Esophagus (tissue), 2 donors: Measurements from ENCODE around the gene LATS1. TPM values are rescaled to one million over a fixed set of nuclear protein-coding genes. Genes with fewer than 3 reads are reported as not detected.

Experiments
- H3K27ac ChIP-seq, 2 donors: one replicate each; pipeline ENCODE4 v1.5.1; 2013; ENCODE audit warnings: low read depth in 2 of 2, mild to moderate bottlenecking in 2 of 2, inconsistent platforms in 1 of 2, low read length in 1 of 2, moderate library complexity in 1 of 2
- H3K27me3 ChIP-seq, 2 donors: one replicate each; pipeline ENCODE4 v1.6.1; 2013; ENCODE audit warnings: low read length in 2 of 2, control low read depth in 1 of 2, mild to moderate bottlenecking in 1 of 2; ENCODE audit not compliant: insufficient read depth in 2 of 2, control insufficient read depth in 1 of 2
- H3K36me3 ChIP-seq, 2 donors: one replicate each; pipeline ENCODE4 v1.6.1; 2013; ENCODE audit warnings: low read length in 1 of 2; ENCODE audit not compliant: control insufficient read depth in 2 of 2, insufficient read depth in 2 of 2
- H3K4me1 ChIP-seq, 2 donors: one replicate each; pipeline ENCODE4 v1.6.1; 2013; ENCODE audit warnings: low read length in 1 of 2; ENCODE audit not compliant: control insufficient read depth in 2 of 2, insufficient read depth in 2 of 2
- H3K4me3 ChIP-seq, 2 donors: one replicate each; pipeline ENCODE4 v1.5.1; 2013; ENCODE audit warnings: low read length in 2 of 2, mild to moderate bottlenecking in 2 of 2, low read depth in 1 of 2, moderate library complexity in 1 of 2
- H3K9me3 ChIP-seq, 2 donors: one replicate each; pipeline ENCODE4 v1.6.1; 2013; ENCODE audit warnings: mild to moderate bottlenecking in 2 of 2, low read depth in 1 of 2, low read length in 1 of 2, moderate library complexity in 1 of 2; ENCODE audit not compliant: control insufficient read depth in 2 of 2, insufficient read depth in 1 of 2
- WGBS, 2 donors: extraction: QIAGEN DNeasy Blood & Tissue Kit; methylation state at CpG; one replicate each; pipeline ENCODE4 v1.1.7; 2013; 5-methylcytosine and 5-hydroxymethylcytosine counted together
- polyA plus RNA-seq, 2 donors: library from polyadenylated mRNA; stranded (reverse); fragments of 200-250 nt; gene quantifications; one replicate each; pipeline ENCODE4 v1.2.3, GENCODE V29; 2013
- donor health status: healthy with polysubstance abuse.
- donor health status: Bipolar disorder and iron deficiency.

LATS1 gene
- polyA plus RNA-seq, 2 donors = 4.0 to 4.8 TPM

GRCh38 chr6:149714442-149714841 is 3.5 kb downstream of the LATS1 start:
- no peaks in the 10 kb centered on the region for H3K9me3 ChIP-seq
- no peaks in the 10 kb centered on the region for H3K36me3 ChIP-seq
- no peaks in the 10 kb centered on the region for H3K4me1 ChIP-seq
- 94 to 96% methylated on average over 1 of the region's 1 CpG for WGBS, 2 donors
- no peaks in the 10 kb centered on the region for H3K27me3 ChIP-seq
- H3K27ac ChIP-seq = no peak overlapping the region
- H3K4me3 ChIP-seq = no peak overlapping the region

GRCh38 chr6:149711711-149712110 is 6.2 kb downstream of the LATS1 start:
- Histone ChIP-seq H3K27me3 (no peaks in the 10 kb centered on the region), H3K36me3 (no peaks in the 10 kb centered on the region), H3K4me1 (no peaks in the 10 kb centered on the region), H3K4me3 (no peak overlapping the region), H3K27ac (no peak overlapping the region), H3K9me3 (no peaks in the 10 kb centered on the region)
- 96 to 99% methylated on average over 5 of the region's 5 CpGs for WGBS, 2 donors

- Histone ChIP-seq H3K9me3 (no peaks in the 10 kb centered on the region), H3K36me3 (no peaks in the 10 kb centered on the region), H3K4me1 (peaks cover 0 to 2% of the 10 kb centered on the region in 2 donors), H3K27ac (no peak overlapping the region), H3K4me3 (no peak overlapping the region), H3K27me3 (no peaks in the 10 kb centered on the region)
- 69 to 75% methylated on average over 7 of the region's 7 CpGs for WGBS, 2 donors
These were observed 16.2 kb downstream of the LATS1 start for GRCh38 chr6:149701714-149702113.

- Histone ChIP-seq H3K27me3 (no peaks in the 10 kb centered on the region), H3K4me3 (no peak overlapping the region), H3K36me3 (no peaks in the 10 kb centered on the region), H3K9me3 (no peaks in the 10 kb centered on the region), H3K4me1 (no peaks in the 10 kb centered on the region), H3K27ac (no peak overlapping the region)
- 96 to 98% methylated on average over 2 of the region's 2 CpGs for WGBS, 2 donors
These were observed 18.8 kb downstream of the LATS1 start for GRCh38 chr6:149699150-149699549.

- H3K4me3 ChIP-seq = no peak overlapping the region
- H3K36me3 ChIP-seq = no peaks in the 10 kb centered on the region
- WGBS, 2 donors = 90 to 96% methylated on average over 2 of the region's 2 CpGs
- H3K4me1 ChIP-seq = no peaks in the 10 kb centered on the region
- no peaks in the 10 kb centered on the region for H3K9me3 ChIP-seq
- no peaks in the 10 kb centered on the region for H3K27me3 ChIP-seq
- H3K27ac ChIP-seq = no peak overlapping the region
These were observed 19.7 kb downstream of the LATS1 start for GRCh38 chr6:149698175-149698574.

- Histone ChIP-seq H3K9me3 (no peaks in the 10 kb centered on the region), H3K4me3 (no peak overlapping the region), H3K4me1 (no peaks in the 10 kb centered on the region), H3K36me3 (no peaks in the 10 kb centered on the region), H3K27ac (no peak overlapping the region), H3K27me3 (no peaks in the 10 kb centered on the region)
- 30 to 36% methylated on average over 1 of the region's 1 CpG for WGBS, 2 donors
These were observed 21.0 kb downstream of the LATS1 start for GRCh38 chr6:149696901-149697300.

- peaks cover 0 to 3% of the 10 kb centered on the region in 2 donors for H3K36me3 ChIP-seq
- WGBS, 2 donors = 54 to 69% methylated on average over 2 of the region's 2 CpGs
- H3K9me3 ChIP-seq = no peaks in the 10 kb centered on the region
- no peaks in the 10 kb centered on the region for H3K27me3 ChIP-seq
- H3K27ac ChIP-seq = no peak overlapping the region
- no peak overlapping the region for H3K4me3 ChIP-seq
- H3K4me1 ChIP-seq = no peaks in the 10 kb centered on the region
These were observed 23.0 kb downstream of the LATS1 start for GRCh38 chr6:149694921-149695320.

GRCh38 chr6:149691201-149691600 is 26.7 kb downstream of the LATS1 start:
- Histone ChIP-seq H3K27ac (no peak overlapping the region), H3K9me3 (no peaks in the 10 kb centered on the region), H3K36me3 (peaks cover 0 to 3% of the 10 kb centered on the region in 2 donors), H3K27me3 (no peaks in the 10 kb centered on the region), H3K4me3 (no peak overlapping the region), H3K4me1 (no peaks in the 10 kb centered on the region)
- WGBS, 2 donors = 94 to 95% methylated on average over 2 of the region's 2 CpGs

GRCh38 chr6:149686230-149686629 is 31.7 kb downstream of the LATS1 start:
- no peaks in the 10 kb centered on the region for H3K27me3 ChIP-seq
- 78 to 86% methylated on average over 7 of the region's 7 CpGs for WGBS, 2 donors
- H3K9me3 ChIP-seq = no peaks in the 10 kb centered on the region
- peaks cover 7 to 14% of the 10 kb centered on the region in 2 donors for H3K36me3 ChIP-seq
- H3K4me1 ChIP-seq = no peaks in the 10 kb centered on the region
- no peak overlapping the region for H3K4me3 ChIP-seq
- no peak overlapping the region for H3K27ac ChIP-seq

GRCh38 chr6:149683256-149683859 is 34.5 kb downstream of the LATS1 start:
- no peaks in the 10 kb centered on the region for H3K4me1 ChIP-seq
- no peak overlapping the region for H3K27ac ChIP-seq
- peaks cover 9 to 11% of the 10 kb centered on the region in 2 donors for H3K36me3 ChIP-seq
- H3K4me3 ChIP-seq = no peak overlapping the region
- 88 to 92% methylated on average over 4 of the region's 4 CpGs for WGBS, 2 donors
- H3K27me3 ChIP-seq = no peaks in the 10 kb centered on the region
- no peaks in the 10 kb centered on the region for H3K9me3 ChIP-seq
